NK-92 (cell line): ENCODE measurements around the gene MAGEA4.

ENCODE experiments used
- DNase-seq: peaks from one replicate; lab custom pipeline; 2025; ENCODE audit not compliant: unreplicated experiment; lab: John Stamatoyannopoulos, UW

MAGEA4 gene

GRCh38 chrX:151923648-151924047 lies 11.0 kb downstream of the MAGEA4 start:
- DNase-seq: no peak

GRCh38 chrX:151929126-151929525 lies 16.4 kb downstream of the MAGEA4 start:
- no peak for DNase-seq

GRCh38 chrX:151935358-151935757 lies 22.7 kb downstream of the MAGEA4 start:
- no peak for DNase-seq

GRCh38 chrX:151938172-151938571 lies 25.5 kb downstream of the MAGEA4 start:
- DNase-seq: no peak

GRCh38 chrX:151954730-151955129 lies 42.0 kb downstream of the MAGEA4 start:
- no peak for DNase-seq

- DNase-seq: no peak
Observed at GRCh38 chrX:151958101-151958500, 45.4 kb downstream of the MAGEA4 start.

GRCh38 chrX:151962034-151962433 lies 49.3 kb downstream of the MAGEA4 start:
- DNase-seq: no peak

- no peak for DNase-seq
Observed at GRCh38 chrX:151966236-151966635, 53.5 kb downstream of the MAGEA4 start.

GRCh38 chrX:151970027-151970426 lies 57.3 kb downstream of the MAGEA4 start:
- DNase-seq: no peak

GRCh38 chrX:151970661-151971060 lies 58.0 kb downstream of the MAGEA4 start:
- DNase-seq: no peak

GRCh38 chrX:151973060-151973661 lies 60.5 kb downstream of the MAGEA4 start:
- no peak for DNase-seq

- no peak for DNase-seq
Observed at GRCh38 chrX:151973851-151974335, 61.2 kb downstream of the MAGEA4 start.
